ENCODE data around the gene DCUN1D1.

The DCUN1D1 gene

DNA sequence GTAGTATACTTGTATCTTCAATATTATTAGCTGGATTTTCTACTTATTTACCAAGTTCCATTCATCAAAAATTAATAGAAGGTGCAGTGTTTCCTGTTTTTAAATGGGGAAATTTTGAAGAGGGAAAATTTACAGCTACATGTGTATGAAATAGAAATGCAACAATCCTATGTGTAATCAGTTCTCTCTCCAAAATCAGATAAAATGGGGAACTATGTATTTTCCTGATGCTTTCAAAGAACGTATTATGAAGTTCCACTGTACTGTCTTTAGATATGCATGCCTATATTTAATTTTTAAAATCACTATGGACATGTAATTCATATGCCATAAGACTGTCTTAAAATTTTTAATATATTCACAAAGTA is 43.4 kb downstream of the DCUN1D1 start:
- TF ChIP-seq POLR2A (IDR thresholded peaks at IDR 0.05; ENCODE audit: low read depth, low read length): no peak
- no peak for DNase-seq (ENCODE audit: insufficient read length, low spot score)
- FAIRE-seq: no peak

DNA sequence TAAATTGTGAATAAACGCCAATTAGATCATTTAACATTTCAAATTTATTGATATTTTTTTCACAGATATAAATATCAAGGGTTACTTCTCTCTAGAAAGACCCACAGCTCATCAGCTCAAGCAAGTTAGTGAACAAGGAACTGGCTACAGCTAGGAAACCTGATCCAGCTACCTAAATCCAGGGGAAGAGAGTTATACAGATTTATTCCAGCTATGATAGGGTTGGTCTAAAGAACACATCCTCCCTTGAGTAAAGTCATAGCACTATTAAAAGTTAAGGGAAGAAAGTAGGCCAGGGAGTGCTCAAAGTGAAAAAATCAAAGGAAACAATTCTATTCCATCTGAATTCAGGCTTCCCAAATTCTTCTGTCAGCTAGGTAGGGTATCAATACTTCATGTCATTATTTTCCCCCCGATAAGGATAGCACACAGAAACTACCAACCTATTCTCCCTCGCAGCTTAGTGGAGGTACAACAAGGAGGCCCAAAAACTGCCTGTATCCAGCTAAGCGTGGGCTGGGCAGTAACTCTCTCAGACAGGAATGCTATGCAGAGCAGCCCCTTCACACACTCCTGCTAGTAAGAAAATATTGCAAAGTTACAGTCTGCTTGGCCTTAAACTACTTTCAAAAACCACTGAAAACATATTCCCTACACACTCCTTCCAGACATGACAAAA is 44.0 kb downstream of the DCUN1D1 start:
- FAIRE-seq: peak; percentile 45

DNA sequence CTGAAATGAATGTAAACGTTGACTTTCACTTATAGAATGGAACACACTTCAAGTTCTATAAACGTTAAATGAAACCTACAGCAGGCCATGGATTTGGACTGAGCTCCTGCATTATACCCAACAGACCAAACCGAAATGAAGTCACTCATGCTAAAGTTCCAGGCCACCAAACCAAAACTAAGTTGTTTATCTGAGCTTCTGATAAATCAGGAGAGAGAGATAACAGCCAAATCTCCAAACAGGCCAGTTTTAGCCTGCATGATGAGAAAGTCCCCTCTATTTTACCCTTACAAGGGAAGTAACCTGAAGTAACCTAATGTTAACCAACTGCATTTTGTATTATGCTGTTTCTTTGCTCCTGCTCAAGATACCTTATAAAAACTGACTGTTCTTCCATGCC is 44.5 kb downstream of the DCUN1D1 start:
- no peak for TF ChIP-seq POLR2A (IDR thresholded peaks at IDR 0.05; ENCODE audit: low read depth, low read length)
- no peak for DNase-seq (ENCODE audit: insufficient read length, low spot score)
- FAIRE-seq: no peak

More for the DNA sequence above, 44.0 kb downstream of the DCUN1D1 start:
- no peak for DNase-seq (ENCODE audit: insufficient read length, low spot score)
- TF ChIP-seq POLR2A (IDR thresholded peaks at IDR 0.05; ENCODE audit: low read depth, low read length): no peak

DNA sequence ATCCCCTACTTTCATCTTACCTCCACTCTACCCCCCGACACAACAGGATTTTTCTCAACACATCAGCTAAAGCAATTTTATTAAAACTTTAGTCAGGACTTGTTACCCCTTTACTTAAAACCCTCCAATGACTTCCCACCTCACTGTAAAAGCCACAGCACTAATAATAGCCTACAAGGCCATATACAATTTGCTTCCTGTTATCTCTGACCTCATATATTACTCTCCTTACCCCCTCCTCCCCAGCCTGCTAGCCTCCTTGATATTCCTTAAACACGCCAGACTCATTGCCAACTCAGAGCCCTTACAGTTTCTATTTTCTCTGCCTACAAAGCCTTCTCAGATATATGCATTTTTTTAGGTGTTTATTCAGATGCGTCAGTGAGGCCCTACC is 54.4 kb downstream of the DCUN1D1 start:
- FAIRE-seq (no peak), DNase-seq (ENCODE audit: insufficient read length, low spot score) (no peak)

DNA sequence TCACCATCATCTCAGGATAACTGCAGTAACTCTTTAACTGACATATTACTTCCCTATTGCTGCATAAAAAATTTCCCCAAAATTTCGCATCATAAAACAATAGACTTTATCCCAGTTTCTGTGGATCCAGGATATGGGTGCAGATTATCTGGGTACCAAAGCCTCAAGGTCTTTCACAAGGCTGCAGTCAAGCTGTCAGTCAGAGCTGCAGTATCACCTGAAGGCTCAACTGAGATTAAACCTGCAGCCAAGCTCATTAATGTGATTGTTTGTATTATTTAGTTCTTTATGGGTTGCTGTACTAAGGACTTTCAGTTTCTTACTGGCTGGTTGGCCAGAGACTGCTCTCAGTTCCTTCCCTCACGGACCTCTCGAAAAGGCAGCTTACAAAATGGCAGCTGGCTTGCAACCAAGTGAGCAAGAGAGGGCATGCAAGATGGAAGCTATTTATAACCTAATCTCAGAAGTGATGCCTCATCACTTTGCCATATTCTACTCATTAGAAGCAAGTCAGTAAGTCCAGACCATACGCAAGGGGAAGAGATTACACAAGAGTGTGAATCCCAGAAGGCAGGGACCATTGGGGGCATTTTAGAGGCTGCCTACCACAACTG is 54.9 kb downstream of the DCUN1D1 start:
- FAIRE-seq (peak; percentile 70), DNase-seq (ENCODE audit: insufficient read length, low spot score) (no peak)
- TF ChIP-seq POLR2A (IDR thresholded peaks at IDR 0.05; ENCODE audit: low read depth, low read length): no peak

More for the DNA sequence above, 54.4 kb downstream of the DCUN1D1 start:
- no peak for TF ChIP-seq POLR2A (IDR thresholded peaks at IDR 0.05; ENCODE audit: low read depth, low read length)

DNA sequence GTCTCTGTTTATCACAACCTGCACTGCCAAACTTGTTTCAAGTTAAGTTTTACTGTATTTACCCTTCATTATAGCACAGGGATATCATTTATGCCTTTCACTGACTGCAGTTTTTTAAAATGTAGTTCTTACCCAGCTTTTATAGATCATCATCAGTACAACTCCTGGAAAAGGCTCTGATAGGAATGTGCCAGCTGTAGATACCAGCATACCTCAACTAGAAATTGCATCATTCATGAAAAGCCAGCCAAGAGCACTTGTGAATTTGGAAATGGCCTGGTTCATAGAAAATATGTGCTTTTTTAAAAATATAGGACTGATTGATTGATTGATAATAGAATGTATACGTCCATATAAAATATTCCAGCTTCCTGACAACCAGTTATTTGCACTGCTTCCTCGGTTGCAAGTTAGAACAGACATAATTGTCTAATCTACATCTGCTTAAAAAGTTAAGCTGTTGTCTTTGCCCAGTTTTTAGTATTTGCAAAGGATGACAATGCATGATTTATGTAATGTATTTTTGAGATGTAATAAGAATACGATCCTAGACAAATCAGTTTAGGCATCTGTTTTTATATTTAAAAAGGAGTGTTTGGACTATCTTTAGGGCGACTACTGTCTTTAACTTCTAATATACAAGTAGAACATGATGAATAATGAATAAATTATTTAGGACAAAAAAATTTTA is 58.5 kb downstream of the DCUN1D1 start:
- TF ChIP-seq POLR2A (IDR thresholded peaks at IDR 0.05; ENCODE audit: low read depth, low read length): no peak
- peak; percentile 67 for FAIRE-seq
- DNase-seq (ENCODE audit: insufficient read length, low spot score): no peak

DNA sequence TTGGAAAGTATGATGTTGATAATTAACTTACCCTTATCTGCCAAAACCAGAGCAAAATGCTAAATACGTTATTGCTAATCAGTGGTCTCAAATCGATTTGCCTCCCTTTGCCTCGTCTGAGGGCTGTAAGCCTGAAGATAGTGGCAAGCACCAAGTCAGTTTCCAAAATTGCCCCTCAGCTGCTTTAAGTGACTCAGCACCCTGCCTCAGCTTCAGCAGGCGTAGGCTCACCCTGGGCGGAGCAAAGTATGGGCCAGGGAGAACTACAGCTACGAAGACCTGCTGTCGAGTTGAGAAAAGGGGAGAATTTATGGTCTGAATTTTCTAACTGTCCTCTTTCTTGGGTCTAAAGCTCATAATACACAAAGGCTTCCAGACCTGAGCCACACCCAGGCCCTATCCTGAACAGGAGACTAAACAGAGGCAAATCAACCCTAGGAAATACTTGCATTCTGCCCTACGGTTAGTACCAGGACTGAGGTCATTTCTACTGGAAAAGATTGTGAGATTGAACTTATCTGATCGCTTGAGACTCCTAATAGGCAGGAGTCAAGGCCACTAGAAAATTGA is 59.7 kb downstream of the DCUN1D1 start:
- TF ChIP-seq POLR2A (IDR thresholded peaks at IDR 0.05; ENCODE audit: low read depth, low read length): no peak
- FAIRE-seq: peak; percentile 80
- no peak for DNase-seq (ENCODE audit: insufficient read length, low spot score)

DNA sequence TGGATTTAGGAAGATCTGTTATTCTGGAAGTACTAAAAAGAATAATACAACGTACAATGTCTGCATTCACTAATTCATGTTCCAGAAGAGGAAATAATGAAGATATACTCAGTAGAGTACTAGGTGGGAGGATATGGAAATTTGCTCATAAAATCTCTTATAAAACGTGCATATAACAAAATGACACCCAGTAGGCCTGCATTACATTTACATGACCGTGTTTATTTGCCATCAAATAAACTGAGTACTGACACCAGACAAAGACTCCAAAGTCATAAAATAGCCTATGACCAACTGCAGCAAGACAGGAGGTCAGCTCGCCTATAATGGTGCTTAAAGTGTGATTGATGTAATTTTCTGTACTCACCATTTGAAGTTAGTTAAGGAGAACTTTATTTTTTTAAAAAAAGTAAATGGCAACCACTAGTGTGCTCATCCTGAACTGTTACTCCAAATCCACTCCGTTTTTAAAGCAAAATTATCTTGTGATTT is 60.4 kb downstream of the DCUN1D1 start:
- FAIRE-seq (peak; percentile 36), DNase-seq (ENCODE audit: insufficient read length, low spot score) (no peak)
- no peak for TF ChIP-seq POLR2A (IDR thresholded peaks at IDR 0.05; ENCODE audit: low read depth, low read length)

DNA sequence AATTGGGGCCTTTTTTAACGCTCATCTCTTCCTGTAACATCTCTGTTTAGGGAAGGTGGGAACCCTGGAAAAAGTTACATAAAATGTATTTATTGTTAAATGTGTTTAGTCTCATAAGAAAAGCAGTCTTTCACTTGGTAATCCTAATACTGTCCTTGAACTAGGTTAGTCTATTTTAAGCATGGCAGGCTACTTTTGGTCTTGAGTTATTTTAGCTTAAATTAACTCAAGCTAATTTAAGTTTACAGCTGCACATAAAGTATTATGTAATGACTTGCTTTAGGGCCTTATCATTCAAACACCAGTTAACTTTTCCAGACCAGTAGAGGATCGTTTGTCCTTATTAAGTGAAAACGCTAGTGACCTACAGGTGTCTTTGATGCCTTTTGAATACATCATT is 63.2 kb downstream of the DCUN1D1 start:
- FAIRE-seq: peak; percentile 64
- DNase-seq (ENCODE audit: insufficient read length, low spot score): no peak
- no peak for TF ChIP-seq POLR2A (IDR thresholded peaks at IDR 0.05; ENCODE audit: low read depth, low read length)

DNA sequence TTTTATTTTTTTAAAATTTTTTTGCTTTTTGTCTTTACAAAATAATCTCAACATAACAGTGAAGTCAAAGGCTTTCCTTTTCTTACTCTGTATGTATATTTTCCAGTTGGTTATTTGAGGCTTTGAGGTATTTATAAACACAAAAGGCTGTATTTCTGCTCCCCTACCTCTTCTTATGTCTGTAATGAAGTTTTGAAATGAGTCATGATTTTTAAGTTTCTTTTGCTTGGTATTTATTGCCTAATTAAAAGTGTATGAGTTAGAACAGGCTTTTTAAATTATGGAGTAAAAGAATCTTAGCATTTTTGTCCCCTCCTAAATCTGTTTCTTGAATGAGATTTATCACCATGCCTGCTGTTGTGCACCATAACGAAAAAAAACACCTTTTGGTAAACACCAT is 66.0 kb downstream of the DCUN1D1 start:
- FAIRE-seq: no peak
- no peak for TF ChIP-seq POLR2A (IDR thresholded peaks at IDR 0.05; ENCODE audit: low read depth, low read length)
- DNase-seq (ENCODE audit: insufficient read length, low spot score): no peak

DNA sequence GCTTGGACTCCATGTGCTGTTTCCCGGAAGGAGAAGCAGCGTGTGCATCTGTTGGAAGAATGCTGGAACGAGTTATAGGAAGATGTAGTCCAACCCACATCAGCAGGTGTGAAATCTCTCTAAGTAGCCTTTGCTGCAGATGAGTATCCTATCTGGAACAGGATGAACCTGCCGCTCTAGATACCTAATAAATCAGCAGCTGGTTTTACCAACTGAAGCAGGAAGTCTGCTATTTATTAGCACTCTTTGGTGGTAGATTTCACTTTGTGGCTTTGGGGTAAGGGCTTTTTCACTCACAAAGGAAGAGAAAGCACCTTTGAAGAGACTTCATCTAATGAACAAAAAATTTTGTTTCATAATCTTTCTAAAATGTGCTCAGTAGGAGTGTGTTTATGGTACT is 66.4 kb downstream of the DCUN1D1 start:
- TF ChIP-seq POLR2A (IDR thresholded peaks at IDR 0.05; ENCODE audit: low read depth, low read length): no peak
- FAIRE-seq: no peak

DNA sequence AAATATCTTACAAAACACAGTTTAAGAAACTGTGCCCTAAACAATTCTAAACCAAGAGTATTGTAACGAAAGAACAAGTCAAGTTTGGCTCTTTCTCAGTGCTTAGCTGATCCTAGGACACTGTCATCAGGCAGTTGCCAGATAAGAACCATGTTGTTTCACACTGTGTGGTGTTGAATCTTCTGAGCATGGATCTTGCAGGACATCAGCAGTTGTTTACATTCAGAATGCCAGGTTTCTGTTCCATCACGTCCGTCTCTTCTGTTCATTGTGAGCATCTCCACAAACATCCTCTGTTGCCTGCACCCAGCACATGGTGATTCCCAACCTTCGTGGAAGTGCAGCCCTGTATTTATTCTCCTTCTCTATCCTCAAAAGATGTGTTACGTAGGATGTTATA is 67.9 kb downstream of the DCUN1D1 start:
- no peak for TF ChIP-seq POLR2A (IDR thresholded peaks at IDR 0.05; ENCODE audit: low read depth, low read length)
- peak; percentile 41 for FAIRE-seq
- no peak for DNase-seq (ENCODE audit: insufficient read length, low spot score)

More for the DNA sequence above, 66.4 kb downstream of the DCUN1D1 start:
- no peak for DNase-seq (ENCODE audit: insufficient read length, low spot score)

DNA sequence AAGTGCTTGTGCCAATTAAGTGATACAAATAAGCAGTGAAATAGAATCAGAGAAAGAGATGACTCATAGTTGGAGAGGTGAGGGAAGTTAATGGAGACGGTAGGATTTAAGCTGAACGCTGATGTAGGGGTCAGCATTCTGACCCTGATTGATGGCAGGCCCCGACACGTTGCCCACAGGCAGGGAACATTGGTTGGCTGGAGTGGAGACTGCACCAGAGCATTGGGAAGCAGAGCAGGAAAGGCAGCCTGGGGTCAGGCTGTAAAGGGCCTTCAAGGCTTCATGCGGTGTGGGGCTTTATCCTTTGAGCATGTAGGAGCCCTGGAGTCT is 68.6 kb downstream of the DCUN1D1 start:
- no peak for TF ChIP-seq POLR2A (IDR thresholded peaks at IDR 0.05; ENCODE audit: low read depth, low read length)
- no peak for FAIRE-seq
- DNase-seq (ENCODE audit: insufficient read length, low spot score): no peak
